ENCODE measurements around the gene TACSTD2. TPM values are rescaled to one million over a fixed set of nuclear protein-coding genes. Genes with fewer than 3 reads are reported as not detected.

The TACSTD2 gene
- total RNA-seq, 4 donors from 2014 or later: 5.7 to 13.0 (median 8.9) TPM

DNA sequence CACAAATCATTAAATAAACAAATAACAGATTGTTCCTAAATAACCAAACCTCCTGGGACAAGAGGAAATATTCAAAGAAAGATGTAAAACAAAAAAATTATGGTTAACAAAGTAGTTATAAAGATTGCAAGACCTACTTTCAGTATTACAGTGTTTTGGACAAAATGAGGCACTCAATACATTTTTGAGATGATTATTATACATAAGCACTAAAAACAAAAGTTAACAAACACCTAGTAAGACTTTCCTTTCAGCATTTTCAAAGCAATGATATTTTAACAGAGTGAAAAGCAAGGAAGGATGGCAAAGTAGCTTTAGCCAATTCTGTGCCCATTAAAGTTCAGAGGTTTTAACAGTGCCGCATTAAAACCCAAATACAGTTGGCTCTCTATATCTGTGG is 47.8 kb downstream of the TACSTD2 start:
- H3K4me1 ChIP-seq: peaks cover 0 to 3% of the 10 kb centered on the region in 2 donors
- no peak for DNase-seq
- TF ChIP-seq POLR2A (IDR thresholded peaks at IDR 0.05): no peak
- TF ChIP-seq, protein P1, sequence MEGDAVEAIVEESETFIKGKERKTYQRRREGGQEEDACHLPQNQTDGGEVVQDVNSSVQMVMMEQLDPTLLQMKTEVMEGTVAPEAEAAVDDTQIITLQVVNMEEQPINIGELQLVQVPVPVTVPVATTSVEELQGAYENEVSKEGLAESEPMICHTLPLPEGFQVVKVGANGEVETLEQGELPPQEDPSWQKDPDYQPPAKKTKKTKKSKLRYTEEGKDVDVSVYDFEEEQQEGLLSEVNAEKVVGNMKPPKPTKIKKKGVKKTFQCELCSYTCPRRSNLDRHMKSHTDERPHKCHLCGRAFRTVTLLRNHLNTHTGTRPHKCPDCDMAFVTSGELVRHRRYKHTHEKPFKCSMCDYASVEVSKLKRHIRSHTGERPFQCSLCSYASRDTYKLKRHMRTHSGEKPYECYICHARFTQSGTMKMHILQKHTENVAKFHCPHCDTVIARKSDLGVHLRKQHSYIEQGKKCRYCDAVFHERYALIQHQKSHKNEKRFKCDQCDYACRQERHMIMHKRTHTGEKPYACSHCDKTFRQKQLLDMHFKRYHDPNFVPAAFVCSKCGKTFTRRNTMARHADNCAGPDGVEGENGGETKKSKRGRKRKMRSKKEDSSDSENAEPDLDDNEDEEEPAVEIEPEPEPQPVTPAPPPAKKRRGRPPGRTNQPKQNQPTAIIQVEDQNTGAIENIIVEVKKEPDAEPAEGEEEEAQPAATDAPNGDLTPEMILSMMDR (IDR thresholded peaks at IDR 0.05): no peak
- no peaks in the 10 kb centered on the region for H3K27me3 ChIP-seq
- intact Hi-C loops (cut with DNase I): no loop called here
- no peaks in the 10 kb centered on the region for H3K9me3 ChIP-seq
- H3K4me3 ChIP-seq (replicated peaks in 1 of 3): no peak overlapping the region
- H3K36me3 ChIP-seq: peaks cover 0 to 4% of the 10 kb centered on the region in 2 donors
- H3K27ac ChIP-seq: no peak overlapping the region
- WGBS, 2 donors: 98% methylated on average over 1 of the region's 1 CpG

DNA sequence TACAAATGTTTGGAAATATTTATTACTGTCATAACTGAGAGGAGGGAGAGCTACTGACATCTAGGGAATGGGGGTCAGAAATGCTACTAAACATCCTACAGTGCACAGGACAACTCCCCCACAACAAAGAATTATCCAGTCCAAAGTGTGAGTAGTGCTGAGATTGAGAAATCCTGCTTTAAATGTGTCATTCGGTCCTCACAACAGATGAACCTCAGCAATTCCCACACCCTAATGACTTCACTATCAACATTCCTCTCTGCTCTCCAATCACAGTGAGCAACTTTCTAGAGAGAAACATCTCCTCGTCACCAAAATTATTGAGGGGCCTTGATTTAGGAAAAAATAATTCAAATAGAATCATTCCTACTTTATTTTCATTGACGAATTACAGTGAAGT is 48.5 kb downstream of the TACSTD2 start:
- H3K27ac ChIP-seq: no peak overlapping the region
- intact Hi-C loops (cut with DNase I): no loop called here
- no peak overlapping the region for H3K4me3 ChIP-seq (replicated peaks in 1 of 3)
- H3K27me3 ChIP-seq: no peaks in the 10 kb centered on the region
- no peaks in the 10 kb centered on the region for H3K9me3 ChIP-seq
- peaks cover 0 to 4% of the 10 kb centered on the region in 2 donors for H3K36me3 ChIP-seq
- 87 to 90% methylated on average over 3 of the region's 3 CpGs for WGBS, 2 donors
- DNase-seq: no peak
- no peak for TF ChIP-seq POLR2A (IDR thresholded peaks at IDR 0.05)
- TF ChIP-seq, protein P1 (IDR thresholded peaks at IDR 0.05): no peak
- peaks cover 0 to 3% of the 10 kb centered on the region in 2 donors for H3K4me1 ChIP-seq

Other genes with a start within 250 kb of the TACSTD2 start
- gene OMA1, start 30.5 kb downstream of the TACSTD2 start, total RNA-seq: 10 to 100 TPM; 50.6 to 67.6 (median 58.5) TPM
- gene MYSM1, start 122.8 kb upstream of the TACSTD2 start, total RNA-seq: 100 to 1,000 TPM in 1 of 4 donors, 10 to 100 TPM in 3; 27.3 to 114 (median 38.5) TPM
- gene JUN, start 206.8 kb upstream of the TACSTD2 start, total RNA-seq: 100 to 1,000 TPM; 124 to 283 (median 133) TPM